Omental fat pad (tissue), 4 donors: ENCODE data around the gene S100A16. TPM values are rescaled to one million over a fixed set of nuclear protein-coding genes. Genes with fewer than 3 reads are reported as not detected.

Experiments used
- ATAC-seq: fragments of 150-250 bp; one replicate; pipeline ENCODE4 v1.9.1; 2016; ENCODE audit warnings: mild to moderate bottlenecking, moderate library complexity; ENCODE audit not compliant: low FRiP score
- DNase-seq: peaks from one replicate; pipeline ENCODE4 v3.0.0-alpha.2; 2019; ENCODE audit warnings: low spot score
- total RNA-seq, 4 donors: library from RNA; depleted of rRNA; stranded (reverse); fragments of >200 nt; gene quantifications; one replicate each; pipeline ENCODE4 v1.1.0, GENCODE V29; 2016
- TF ChIP-seq, protein P1 (sequence below), 3 donors: fragments of 450-650 bp; IDR thresholded peaks; one replicate each; pipeline ENCODE4 v1.5.1; 2016 to 2017; ENCODE audit warnings: antibody characterized with exemption in 3 of 3, mild to moderate bottlenecking in 3 of 3, moderate library complexity in 2 of 3

The S100A16 gene
- total RNA-seq, 4 donors from 2014 or later = 84.5 to 225 (median 127) TPM

DNA sequence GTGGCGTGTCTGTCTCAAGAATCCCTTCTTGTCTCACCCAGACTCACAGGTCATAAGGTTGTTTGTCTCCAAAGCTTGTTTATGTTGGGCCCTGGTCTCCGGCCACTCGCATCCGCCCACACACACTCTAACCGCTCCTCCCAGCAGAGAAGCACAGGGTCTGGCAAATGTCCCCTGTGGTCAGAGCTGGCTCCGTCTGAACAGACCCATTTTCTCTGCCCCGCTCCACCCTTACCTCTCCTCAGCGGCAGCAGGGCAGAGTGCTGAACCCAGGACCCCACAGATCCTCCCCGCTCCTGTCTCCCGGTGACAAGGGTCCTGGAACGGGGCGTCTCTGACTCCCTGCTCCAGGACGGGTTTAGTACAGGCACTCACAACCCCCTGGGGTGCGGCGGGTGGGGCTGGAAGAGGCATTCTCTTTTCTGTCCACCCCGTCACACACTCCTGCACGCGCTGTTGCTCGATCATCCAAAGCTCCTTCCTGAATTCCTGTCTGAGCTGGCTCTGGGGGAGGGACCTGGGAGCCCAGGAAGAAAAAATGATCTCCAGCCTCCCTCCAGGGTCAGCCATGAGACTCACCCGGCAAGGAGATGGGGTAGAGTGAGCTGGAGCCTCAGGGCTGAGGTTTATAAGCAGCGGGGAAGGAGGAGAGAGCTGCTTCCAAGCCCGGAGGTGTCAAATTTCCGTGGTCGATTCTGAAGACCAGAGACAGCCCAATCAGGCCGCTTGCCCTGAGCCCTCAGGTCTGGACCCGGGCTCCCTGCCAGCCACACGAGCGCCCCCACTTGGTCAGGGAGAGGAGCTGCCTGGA lies 14.2 kb upstream of the S100A16 start, which contains the start of gene S100A13:
S100A13 (minus strand) TSS at position 602 of the 811 bp plus-strand sequence. CDS start 1,033 bp downstream, outside the sequence.
- ATAC-seq (peak; percentile 67), DNase-seq (no peak)
- TF ChIP-seq, protein P1, sequence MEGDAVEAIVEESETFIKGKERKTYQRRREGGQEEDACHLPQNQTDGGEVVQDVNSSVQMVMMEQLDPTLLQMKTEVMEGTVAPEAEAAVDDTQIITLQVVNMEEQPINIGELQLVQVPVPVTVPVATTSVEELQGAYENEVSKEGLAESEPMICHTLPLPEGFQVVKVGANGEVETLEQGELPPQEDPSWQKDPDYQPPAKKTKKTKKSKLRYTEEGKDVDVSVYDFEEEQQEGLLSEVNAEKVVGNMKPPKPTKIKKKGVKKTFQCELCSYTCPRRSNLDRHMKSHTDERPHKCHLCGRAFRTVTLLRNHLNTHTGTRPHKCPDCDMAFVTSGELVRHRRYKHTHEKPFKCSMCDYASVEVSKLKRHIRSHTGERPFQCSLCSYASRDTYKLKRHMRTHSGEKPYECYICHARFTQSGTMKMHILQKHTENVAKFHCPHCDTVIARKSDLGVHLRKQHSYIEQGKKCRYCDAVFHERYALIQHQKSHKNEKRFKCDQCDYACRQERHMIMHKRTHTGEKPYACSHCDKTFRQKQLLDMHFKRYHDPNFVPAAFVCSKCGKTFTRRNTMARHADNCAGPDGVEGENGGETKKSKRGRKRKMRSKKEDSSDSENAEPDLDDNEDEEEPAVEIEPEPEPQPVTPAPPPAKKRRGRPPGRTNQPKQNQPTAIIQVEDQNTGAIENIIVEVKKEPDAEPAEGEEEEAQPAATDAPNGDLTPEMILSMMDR (IDR thresholded peaks at IDR 0.05) = no peak

DNA sequence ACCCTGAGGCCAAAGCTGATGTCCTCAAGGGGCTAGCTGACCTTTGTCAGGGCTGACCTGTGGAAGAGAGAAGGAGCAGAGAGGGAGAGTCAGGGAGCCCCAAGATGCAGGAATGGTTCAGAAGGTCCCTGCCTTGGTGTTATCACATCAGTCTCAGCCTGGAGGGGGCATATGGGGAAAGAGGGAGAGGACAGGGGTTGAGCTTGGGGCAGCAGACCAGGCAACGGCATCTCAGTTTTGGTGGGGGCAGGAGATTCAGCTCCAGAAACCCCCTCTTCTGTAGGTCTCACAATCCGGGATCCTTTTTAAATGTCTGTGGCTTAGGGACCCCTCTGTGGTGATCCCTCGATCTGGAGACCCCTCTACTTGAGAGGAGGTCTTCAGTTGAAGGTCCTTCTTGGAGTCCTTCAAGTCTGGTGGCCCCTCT lies 13.6 kb upstream of the S100A16 start:
- TF ChIP-seq, protein P1 (IDR thresholded peaks at IDR 0.05) = no peak
- DNase-seq (no peak), ATAC-seq (peak; percentile 6)

- DNase-seq = no peak
- no peak for ATAC-seq
- TF ChIP-seq, protein P1 (IDR thresholded peaks at IDR 0.05) = no peak
These were observed 12.2 kb upstream of the S100A16 start for GRCh38 chr1:153624965-153625611.

- no peak for ATAC-seq
- DNase-seq = no peak
These were observed 10.2 kb upstream of the S100A16 start for GRCh38 chr1:153623101-153623500.

GRCh38 chr1:153619171-153619570 lies 6.2 kb upstream of the S100A16 start:
- DNase-seq (no peak), ATAC-seq (no peak)
- TF ChIP-seq, protein P1 (IDR thresholded peaks at IDR 0.05) = no peak

More at GRCh38 chr1:153623101-153623500, 10.2 kb upstream of the S100A16 start:
- TF ChIP-seq, protein P1 (IDR thresholded peaks at IDR 0.05) = no peak

- peak; percentile 33 for ATAC-seq
- TF ChIP-seq, protein P1 (IDR thresholded peaks at IDR 0.05) = no peak
- no peak for DNase-seq
These were observed 4.7 kb upstream of the S100A16 start for GRCh38 chr1:153617663-153618062.
